Subcutaneous adipose tissue (tissue), 4 donors: ENCODE results near the gene VPS18. TPM values are rescaled to one million over a fixed set of nuclear protein-coding genes. Genes with fewer than 3 reads are reported as not detected.

ENCODE experiments used
- CTCF ChIP-seq: fragments of 450-650 bp; IDR thresholded peaks from one replicate; pipeline ENCODE4 v1.5.1; 2016; ENCODE audit warnings: low read depth, mild to moderate bottlenecking, control low read depth, antibody characterized with exemption, moderate library complexity
- small RNA-seq: library from RNA; depleted of rRNA; stranded (forward); fragments of <200 nt; gene quantifications from one replicate; pipeline ENCODE3, GENCODE V24; 2016
- total RNA-seq, 4 donors: library from RNA; depleted of rRNA; stranded (reverse); fragments of >200 nt; gene quantifications; one replicate each; pipeline ENCODE4 v1.1.0, GENCODE V29; 2016

The VPS18 gene
- total RNA-seq, 4 donors from 2014 or later, result 10.9 to 20.9 (median 19.6) TPM

- TF ChIP-seq CTCF, result no peak
Observed at GRCh38 chr15:40952901-40953712, 58.9 kb downstream of the VPS18 start, which contains the start of gene CHAC1. CHAC1 (plus strand) TSS chr15:40953471; CDS start chr15:40953584, 113 bp downstream.

Small RNA genes lying within 50 kb of the gene (small RNA-seq; reads per million reads assigned to genes)
- gene AC025166.1 (not detected), gene ISCA1P4 (not detected)

Other genes starting within 250 kb of the VPS18 start
- gene RAD51, start 199.3 kb upstream of the VPS18 start, total RNA-seq, result 1 to 10 TPM in 2 of 4 donors, under 1 TPM in 1, not detected in 1; 0.88 to 5.8 (median 3.1) TPM
- gene RMDN3, start 139.2 kb upstream of the VPS18 start, total RNA-seq, result 10 to 100 TPM; 26.3 to 71.4 (median 35.6) TPM
- gene GCHFR, start 130.4 kb upstream of the VPS18 start, total RNA-seq, result 100 to 1,000 TPM in 3 of 4 donors, 10 to 100 TPM in 1; 60.0 to 135 (median 117) TPM
- gene C15orf62, start 124.5 kb upstream of the VPS18 start, total RNA-seq, result under 1 TPM in 2 of 4 donors, not detected in 2; 0.66 to 0.85 TPM
- gene ZFYVE19, start 87.4 kb upstream of the VPS18 start, total RNA-seq, result 10 to 100 TPM; 16.1 to 25.5 (median 19.3) TPM
- gene DNAJC17, start 87.0 kb upstream of the VPS18 start, total RNA-seq, result 10 to 100 TPM; 12.1 to 33.9 (median 18.3) TPM
- gene PPP1R14D, start 65.7 kb upstream of the VPS18 start, total RNA-seq, result not detected
- 10 to 100 TPM in 1 of 4 donors, 1 to 10 TPM in 2, not detected in 1; 2.3 to 13.1 (median 4.0) TPM for gene SPINT1, start 50.4 kb upstream of the VPS18 start, total RNA-seq
- gene RHOV, start 20.2 kb upstream of the VPS18 start, total RNA-seq, result not detected
- gene DLL4, start 34.9 kb downstream of the VPS18 start, total RNA-seq, result 10 to 100 TPM in 2 of 4 donors, 1 to 10 TPM in 2; 2.9 to 36.2 (median 9.8) TPM
- gene CHAC1, start 59.0 kb downstream of the VPS18 start, total RNA-seq, result 1 to 10 TPM in 2 of 4 donors, under 1 TPM in 1, not detected in 1; 0.66 to 1.6 (median 1.2) TPM
- 10 to 100 TPM; 20.9 to 28.4 (median 25.1) TPM for gene INO80, start 221.8 kb downstream of the VPS18 start, total RNA-seq